Keratinocyte (primary cell): ENCODE results near the gene SLC17A4.

Source experiments
- EZH2 ChIP-seq: IDR thresholded peaks from one replicate; pipeline ENCODE4 v1.6.1; 2012; ENCODE audit warnings: inconsistent platforms, mild to moderate bottlenecking, low read length, moderate library complexity
- TF ChIP-seq, protein P1 (sequence below), 3 experiments: IDR thresholded peaks in 1 of 3; conservative IDR thresholded peaks in 1 of 3; optimal IDR thresholded peaks in 1 of 3; 2 replicates in 2 of 3; 3 replicates in 1 of 3; pipeline versions ENCODE3 to v1.5.1; 2011; ENCODE audit warnings: low read length in 3 of 3, mild to moderate bottlenecking in 3 of 3, moderate library complexity in 2 of 3, control low read depth in 1 of 3, inconsistent platforms in 1 of 3; ENCODE audit not compliant: insufficient read depth in 2 of 3; ENCODE audit errors: extremely low read depth in 1 of 3

DNA sequence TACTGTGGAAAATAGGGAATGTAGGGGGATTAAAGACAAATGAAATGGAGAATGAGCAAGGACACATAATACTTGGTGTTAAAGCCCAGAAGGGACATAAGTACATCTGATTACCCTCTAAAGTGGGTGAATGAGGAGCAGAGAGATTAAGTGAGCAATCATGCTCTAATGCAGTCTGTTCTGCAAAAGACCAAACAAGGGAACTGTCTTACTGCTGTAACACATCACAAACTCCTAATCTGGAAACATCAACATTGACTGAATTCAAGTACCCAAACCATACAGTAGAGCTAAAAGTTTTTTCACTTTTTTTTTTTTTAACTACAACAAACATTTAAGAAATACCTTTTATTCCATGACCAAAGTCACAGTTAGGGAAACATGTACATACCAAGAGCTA is 19.3 kb upstream of the SLC17A4 start:
- TF ChIP-seq EZH2: no peak
- TF ChIP-seq, protein P1, sequence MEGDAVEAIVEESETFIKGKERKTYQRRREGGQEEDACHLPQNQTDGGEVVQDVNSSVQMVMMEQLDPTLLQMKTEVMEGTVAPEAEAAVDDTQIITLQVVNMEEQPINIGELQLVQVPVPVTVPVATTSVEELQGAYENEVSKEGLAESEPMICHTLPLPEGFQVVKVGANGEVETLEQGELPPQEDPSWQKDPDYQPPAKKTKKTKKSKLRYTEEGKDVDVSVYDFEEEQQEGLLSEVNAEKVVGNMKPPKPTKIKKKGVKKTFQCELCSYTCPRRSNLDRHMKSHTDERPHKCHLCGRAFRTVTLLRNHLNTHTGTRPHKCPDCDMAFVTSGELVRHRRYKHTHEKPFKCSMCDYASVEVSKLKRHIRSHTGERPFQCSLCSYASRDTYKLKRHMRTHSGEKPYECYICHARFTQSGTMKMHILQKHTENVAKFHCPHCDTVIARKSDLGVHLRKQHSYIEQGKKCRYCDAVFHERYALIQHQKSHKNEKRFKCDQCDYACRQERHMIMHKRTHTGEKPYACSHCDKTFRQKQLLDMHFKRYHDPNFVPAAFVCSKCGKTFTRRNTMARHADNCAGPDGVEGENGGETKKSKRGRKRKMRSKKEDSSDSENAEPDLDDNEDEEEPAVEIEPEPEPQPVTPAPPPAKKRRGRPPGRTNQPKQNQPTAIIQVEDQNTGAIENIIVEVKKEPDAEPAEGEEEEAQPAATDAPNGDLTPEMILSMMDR (optimal IDR thresholded peaks at IDR 0.05 in 1 of 3, IDR thresholded peaks at IDR 0.05 in 1 of 3, conservative IDR thresholded peaks at IDR 0.05 in 1 of 3; ENCODE audit: extremely low read depth in 1 of 3, insufficient read depth in 2 of 3, low read length in 3 of 3): no peak
